CD4-positive, alpha-beta T cell (primary cell): ENCODE measurements around the gene CACNA1D. TPM values are rescaled to one million over a fixed set of nuclear protein-coding genes. Genes with fewer than 3 reads are reported as not detected.

Source experiments
- ATAC-seq: fragments of 200-7000 bp; cut with Tn5 transposase; one replicate; pipeline ENCODE4 v1.10.0; 2022; ENCODE audit warnings: mild to moderate bottlenecking; ENCODE audit not compliant: poor library complexity
- CTCF ChIA-PET: fragments of 350-600 bp; sonication (Branson Sonifier 250); formaldehyde crosslinking; loops from one replicate; lab custom pipeline; 2021; ENCODE audit warnings: antibody characterized with exemption, inconsistent platforms; lab: Charles Lee
- POLR2A ChIA-PET: fragments of 350-600 bp; sonication (Branson Sonifier 250); formaldehyde crosslinking; loops from one replicate; lab custom pipeline; 2021; ENCODE audit warnings: antibody characterized with exemption, inconsistent platforms; lab: Charles Lee
- DNase-seq, 14 experiments: peaks; one replicate each; pipeline ENCODE4 v3.0.0-alpha.2; 2013 to 2020; ENCODE audit warnings: mixed read lengths in 2 of 14
- H3K27ac ChIP-seq, 2 donors: one replicate each; pipeline versions ENCODE4 v1.5.1 to v1.7.0; 2013; ENCODE audit warnings: low read length in 2 of 2, low read depth in 1 of 2, mild to moderate bottlenecking in 1 of 2
- H3K27me3 ChIP-seq, 2 experiments: 1 replicate in 1 of 2; 2 replicates in 1 of 2; pipeline versions ENCODE4 v1.6.1 to v1.7.0; 2013; ENCODE audit warnings: low read length in 2 of 2, control low read depth in 1 of 2, mild to moderate bottlenecking in 1 of 2, moderate library complexity in 1 of 2; ENCODE audit not compliant: insufficient read depth in 2 of 2, control insufficient read depth in 1 of 2
- H3K36me3 ChIP-seq: one replicate; pipeline ENCODE4 v1.6.1; 2013; ENCODE audit warnings: low read length, control low read depth; ENCODE audit not compliant: insufficient read depth
- H3K4me1 ChIP-seq: one replicate; pipeline ENCODE4 v1.6.1; 2013; ENCODE audit warnings: low read length, control low read depth; ENCODE audit not compliant: insufficient read depth
- H3K4me3 ChIP-seq: one replicate; pipeline ENCODE4 v1.5.1; 2013; ENCODE audit warnings: mild to moderate bottlenecking, low read length, moderate library complexity
- H3K9me3 ChIP-seq, 2 experiments: 1 replicate in 1 of 2; 2 replicates in 1 of 2; pipeline versions ENCODE4 v1.6.1 to v1.7.0; 2013; ENCODE audit warnings: low read length in 2 of 2, mild to moderate bottlenecking in 2 of 2, control low read depth in 1 of 2, moderate library complexity in 1 of 2; ENCODE audit not compliant: control insufficient read depth in 1 of 2, insufficient read depth in 1 of 2
- H3K27ac Mint-ChIP-seq: one replicate; pipeline ENCODE4 v1.8.0; 2020; ENCODE audit warnings: mixed read lengths
- H3K27me3 Mint-ChIP-seq: one replicate; pipeline ENCODE4 v1.8.0; 2021; ENCODE audit warnings: mixed read lengths
- H3K36me3 Mint-ChIP-seq: one replicate; pipeline ENCODE4 v1.8.0; 2021; ENCODE audit warnings: low read depth, mixed read lengths
- H3K4me1 Mint-ChIP-seq: one replicate; pipeline ENCODE4 v1.8.0; 2021; ENCODE audit warnings: low read depth, mixed read lengths
- H3K4me3 Mint-ChIP-seq: one replicate; pipeline ENCODE4 v1.8.0; 2020; ENCODE audit warnings: mild to moderate bottlenecking, mixed read lengths
- H3K9me3 Mint-ChIP-seq: one replicate; pipeline ENCODE4 v1.8.0; 2020; ENCODE audit warnings: mixed read lengths
- CTCF ChIP-seq: fragments of 200-600 bp; IDR thresholded peaks from one replicate; pipeline ENCODE4 v1.8.0; 2022; ENCODE audit warnings: antibody characterized with exemption, mild to moderate bottlenecking
- intact Hi-C, 2 experiments: fragments of 100-400 bp; cut with DNase I in 1 of 2; cut with micrococcal nuclease in 1 of 2; formaldehyde crosslinking; loops; one replicate each; pipeline versions ENCODE4 v1.15.1 to v1.9.0; 2023 to 2025; cut with DNase I, micrococcal nuclease
- total RNA-seq, 174 experiments: library from RNA in 2 of 174; stranded (reverse) in 2 of 174; gene quantifications; one replicate each; pipeline ENCODE4 v1.2.3 and lab custom pipeline; 2021 to 2026

CACNA1D gene
- total RNA-seq, 2 experiments from 2014 or later = not detected

- intact Hi-C loops = no loop called here
Measured at GRCh38 chr3:53533472-53533871, 39.1 kb downstream of the CACNA1D start.

GRCh38 chr3:53534216-53534615 lies 39.8 kb downstream of the CACNA1D start:
- intact Hi-C loops = no loop called here
- no peaks in the 10 kb centered on the region for H3K9me3 Mint-ChIP-seq
- H3K4me3 Mint-ChIP-seq = no peak overlapping the region
- ChIA-PET POLR2A (no interaction called here), CTCF (no interaction called here)
- H3K9me3 ChIP-seq = no peaks in the 10 kb centered on the region
- H3K27me3 ChIP-seq = peaks cover 0 to 2% of the 10 kb centered on the region in 2 experiments
- TF ChIP-seq CTCF = no peak
- no peak overlapping the region for H3K4me3 ChIP-seq
- no peak overlapping the region for H3K27ac Mint-ChIP-seq
- H3K4me1 Mint-ChIP-seq = no peaks in the 10 kb centered on the region
- no peaks in the 10 kb centered on the region for H3K36me3 ChIP-seq
- ATAC-seq = no peak
- no peaks in the 10 kb centered on the region for H3K36me3 Mint-ChIP-seq
- no peak for DNase-seq
- H3K27ac ChIP-seq = no peak overlapping the region
- H3K4me1 ChIP-seq = no peaks in the 10 kb centered on the region
- H3K27me3 Mint-ChIP-seq = peaks cover 13% of the 10 kb centered on the region

More at GRCh38 chr3:53533472-53533871, 39.1 kb downstream of the CACNA1D start:
- Mint-ChIP-seq H3K36me3 (no peaks in the 10 kb centered on the region), H3K27ac (no peak overlapping the region), H3K27me3 (peaks cover 6% of the 10 kb centered on the region), H3K4me1 (no peaks in the 10 kb centered on the region), H3K4me3 (no peak overlapping the region), H3K9me3 (no peaks in the 10 kb centered on the region)
- peaks cover 0 to 2% of the 10 kb centered on the region in 2 experiments for H3K27me3 ChIP-seq
- no peak for DNase-seq
- ChIA-PET POLR2A (no interaction called here), CTCF (interaction anchor here (0.5 kb wide), 1 partner anchor 31 kb away, joined by 3 read pairs; no protein-coding TSS in a partner anchor)
- H3K4me3 ChIP-seq = no peak overlapping the region
- no peaks in the 10 kb centered on the region for H3K9me3 ChIP-seq
- no peak for ATAC-seq
- no peaks in the 10 kb centered on the region for H3K36me3 ChIP-seq
- TF ChIP-seq CTCF = no peak
- no peaks in the 10 kb centered on the region for H3K4me1 ChIP-seq
- no peak overlapping the region for H3K27ac ChIP-seq

GRCh38 chr3:53534676-53535400 lies 40.4 kb downstream of the CACNA1D start:
- Mint-ChIP-seq H3K36me3 (no peaks in the 10 kb centered on the region), H3K4me1 (no peaks in the 10 kb centered on the region), H3K9me3 (no peaks in the 10 kb centered on the region), H3K27ac (no peak overlapping the region), H3K4me3 (no peak overlapping the region), H3K27me3 (peaks cover 19% of the 10 kb centered on the region)
- ATAC-seq (no peak), DNase-seq (no peak)
- no peaks in the 10 kb centered on the region for H3K4me1 ChIP-seq
- no peak for TF ChIP-seq CTCF
- no peaks in the 10 kb centered on the region for H3K9me3 ChIP-seq
- H3K27ac ChIP-seq = no peak overlapping the region
- CTCF ChIA-PET = no interaction called here
- intact Hi-C loops = no loop called here
- H3K36me3 ChIP-seq = no peaks in the 10 kb centered on the region
- POLR2A ChIA-PET = no interaction called here
- H3K4me3 ChIP-seq = no peak overlapping the region
- H3K27me3 ChIP-seq = peaks cover 0 to 2% of the 10 kb centered on the region in 2 experiments
